Measurements from ENCODE around the gene SKI. TPM values are rescaled to one million over a fixed set of nuclear protein-coding genes. Genes with fewer than 3 reads are reported as not detected.

SKI gene
- total and polyA plus RNA-seq, 12 donors, result 4.8 to 53.6 (median 34.7) TPM

DNA sequence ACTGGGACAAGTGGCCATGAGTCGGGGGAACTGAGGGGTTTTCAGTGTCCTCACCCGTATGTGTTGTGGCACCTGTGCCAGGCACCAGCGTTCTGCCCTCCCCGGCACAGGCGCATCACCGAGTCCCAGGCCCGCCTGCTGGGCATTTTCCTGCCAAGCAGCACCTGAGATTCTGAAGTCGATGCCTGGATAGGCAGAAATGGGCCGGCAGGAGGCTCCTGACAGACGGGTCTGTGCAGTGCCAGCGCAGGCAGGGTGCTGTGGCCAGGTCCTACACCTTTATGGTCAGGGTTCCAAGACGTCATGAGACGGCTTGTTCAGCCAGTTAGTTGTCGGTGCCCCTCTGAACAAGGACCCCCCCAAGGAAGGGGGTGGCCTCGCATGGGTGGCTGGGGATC is 44.2 kb upstream of the SKI start:
- no peak for DNase-seq
- Histone ChIP-seq H3K4me3 (no peak overlapping the region), H3K27ac (no peak overlapping the region), H3K4me1 (replicated peaks in 1 of 2) (peaks cover 0 to under 1% of the 10 kb centered on the region in 2 donors), H3K36me3 (replicated peaks in 1 of 2) (no peaks in the 10 kb centered on the region), H3K27me3 (no peaks in the 10 kb centered on the region), H3K9me3 (replicated peaks in 1 of 3) (no peaks in the 10 kb centered on the region)
- TF ChIP-seq, protein P1, sequence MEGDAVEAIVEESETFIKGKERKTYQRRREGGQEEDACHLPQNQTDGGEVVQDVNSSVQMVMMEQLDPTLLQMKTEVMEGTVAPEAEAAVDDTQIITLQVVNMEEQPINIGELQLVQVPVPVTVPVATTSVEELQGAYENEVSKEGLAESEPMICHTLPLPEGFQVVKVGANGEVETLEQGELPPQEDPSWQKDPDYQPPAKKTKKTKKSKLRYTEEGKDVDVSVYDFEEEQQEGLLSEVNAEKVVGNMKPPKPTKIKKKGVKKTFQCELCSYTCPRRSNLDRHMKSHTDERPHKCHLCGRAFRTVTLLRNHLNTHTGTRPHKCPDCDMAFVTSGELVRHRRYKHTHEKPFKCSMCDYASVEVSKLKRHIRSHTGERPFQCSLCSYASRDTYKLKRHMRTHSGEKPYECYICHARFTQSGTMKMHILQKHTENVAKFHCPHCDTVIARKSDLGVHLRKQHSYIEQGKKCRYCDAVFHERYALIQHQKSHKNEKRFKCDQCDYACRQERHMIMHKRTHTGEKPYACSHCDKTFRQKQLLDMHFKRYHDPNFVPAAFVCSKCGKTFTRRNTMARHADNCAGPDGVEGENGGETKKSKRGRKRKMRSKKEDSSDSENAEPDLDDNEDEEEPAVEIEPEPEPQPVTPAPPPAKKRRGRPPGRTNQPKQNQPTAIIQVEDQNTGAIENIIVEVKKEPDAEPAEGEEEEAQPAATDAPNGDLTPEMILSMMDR (IDR thresholded peaks at IDR 0.05), result no peak
- TF ChIP-seq POLR2A (IDR thresholded peaks at IDR 0.05), result no peak
- intact Hi-C loops (cut with DNase I), result no loop called here
- WGBS, 4 donors, result 88 to 93% (median 89%) methylated on average over 8 to 15 of the region's 15 CpGs

- H3K27me3 ChIP-seq, result no peaks in the 10 kb centered on the region
- WGBS, 4 donors, result 81 to 94% (median 87%) methylated on average over 6 to 18 of the region's 18 CpGs
- intact Hi-C loops (cut with DNase I), result no loop called here
- no peak overlapping the region for H3K4me3 ChIP-seq
- no peak for DNase-seq
- H3K36me3 ChIP-seq (replicated peaks in 1 of 2), result no peaks in the 10 kb centered on the region
- TF ChIP-seq POLR2A (IDR thresholded peaks at IDR 0.05), result no peak
- TF ChIP-seq, protein P1 (IDR thresholded peaks at IDR 0.05), result no peak
- H3K27ac ChIP-seq, result no peak overlapping the region
- peaks cover 0 to 5% of the 10 kb centered on the region in 2 donors for H3K4me1 ChIP-seq (replicated peaks in 1 of 2)
- no peaks in the 10 kb centered on the region for H3K9me3 ChIP-seq (replicated peaks in 1 of 3)
These were observed 43.6 kb upstream of the SKI start for GRCh38 chr1:2184531-2184930.

DNA sequence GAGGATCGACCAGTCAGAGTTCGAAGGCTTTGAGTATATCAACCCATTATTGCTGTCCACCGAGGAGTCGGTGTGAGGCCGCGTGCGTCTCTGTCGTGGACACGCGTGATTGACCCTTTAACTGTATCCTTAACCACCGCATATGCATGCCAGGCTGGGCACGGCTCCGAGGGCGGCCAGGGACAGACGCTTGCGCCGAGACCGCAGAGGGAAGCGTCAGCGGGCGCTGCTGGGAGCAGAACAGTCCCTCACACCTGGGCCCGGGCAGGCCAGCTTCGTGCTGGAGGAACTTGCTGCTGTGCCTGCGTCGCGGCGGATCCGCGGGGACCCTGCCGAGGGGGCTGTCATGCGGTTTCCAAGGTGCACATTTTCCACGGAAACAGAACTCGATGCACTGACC is 43.2 kb upstream of the SKI start:
- DNase-seq, result no peak
- 94 to 97% (median 95%) methylated on average over 21 to 33 of the region's 33 CpGs for WGBS, 4 donors
- TF ChIP-seq POLR2A (IDR thresholded peaks at IDR 0.05), result no peak
- TF ChIP-seq, protein P1 (IDR thresholded peaks at IDR 0.05), result no peak
- H3K4me1 ChIP-seq (replicated peaks in 1 of 2), result peaks cover under 1 to 7% of the 10 kb centered on the region in 2 donors
- intact Hi-C loops (cut with DNase I), result no loop called here
- H3K9me3 ChIP-seq (replicated peaks in 1 of 3), result no peaks in the 10 kb centered on the region
- H3K4me3 ChIP-seq, result no peak overlapping the region
- no peaks in the 10 kb centered on the region for H3K36me3 ChIP-seq (replicated peaks in 1 of 2)
- H3K27me3 ChIP-seq, result no peaks in the 10 kb centered on the region
- no peak overlapping the region for H3K27ac ChIP-seq

GRCh38 chr1:2185880-2186855 is 42.0 kb upstream of the SKI start:
- H3K27me3 ChIP-seq, result no peaks in the 10 kb centered on the region
- TF ChIP-seq POLR2A (IDR thresholded peaks at IDR 0.05), result no peak
- TF ChIP-seq, protein P1 (IDR thresholded peaks at IDR 0.05), result no peak
- H3K27ac ChIP-seq, result no peak overlapping the region
- H3K36me3 ChIP-seq (replicated peaks in 1 of 2), result no peaks in the 10 kb centered on the region
- H3K4me1 ChIP-seq (replicated peaks in 1 of 2), result peaks cover 13 to 19% of the 10 kb centered on the region in 2 donors
- intact Hi-C loops (cut with DNase I), result no loop called here
- H3K4me3 ChIP-seq, result no peak overlapping the region
- 89 to 94% (median 92%) methylated on average over 20 to 38 of the region's 38 CpGs for WGBS, 4 donors
- no peaks in the 10 kb centered on the region for H3K9me3 ChIP-seq (replicated peaks in 1 of 3)
- peak in 1 of 7 donors; percentile 17 for DNase-seq
